H9 (cell line): Measurements from ENCODE around the gene GPS1. TPM values are rescaled to one million over a fixed set of nuclear protein-coding genes. Genes with fewer than 3 reads are reported as not detected.

ENCODE experiments used
- DNase-seq: peaks from one replicate; pipeline ENCODE4 v3.0.0-alpha.2; 2017
- H2AFZ ChIP-seq: one replicate; pipeline ENCODE4 v1.6.1; 2013; ENCODE audit warnings: mild to moderate bottlenecking, low read length, control low read depth, moderate library complexity
- H2AK5ac ChIP-seq: 2 replicates; pipeline ENCODE4 v1.6.1; 2013; ENCODE audit warnings: low read length, control low read depth, mixed read lengths; ENCODE audit not compliant: insufficient read length
- H2BK120ac ChIP-seq: one replicate; pipeline ENCODE4 v1.6.1; 2013; ENCODE audit warnings: low read depth, mild to moderate bottlenecking, low read length, control low read depth, inconsistent platforms; ENCODE audit not compliant: poor library complexity, severe bottlenecking
- H2BK12ac ChIP-seq: 2 replicates; pipeline ENCODE4 v1.6.1; 2013; ENCODE audit warnings: low read length, control low read depth, mixed read lengths, low read depth; ENCODE audit not compliant: insufficient read length
- H2BK15ac ChIP-seq: 2 replicates; pipeline ENCODE4 v1.6.1; 2013; ENCODE audit warnings: low read depth, low read length, control low read depth
- H2BK20ac ChIP-seq: one replicate; pipeline ENCODE4 v1.6.1; 2013; ENCODE audit warnings: low read depth, mild to moderate bottlenecking, low read length, control low read depth, inconsistent platforms; ENCODE audit not compliant: poor library complexity, severe bottlenecking
- H2BK5ac ChIP-seq: 2 replicates; pipeline ENCODE4 v1.6.1; 2013; ENCODE audit warnings: low read length, control low read depth, mixed read lengths; ENCODE audit not compliant: insufficient read length
- H3K14ac ChIP-seq: 2 replicates; pipeline ENCODE4 v1.6.1; 2013; ENCODE audit warnings: low read length, control low read depth; ENCODE audit not compliant: insufficient read depth
- H3K18ac ChIP-seq: 2 replicates; pipeline ENCODE4 v1.6.1; 2013; ENCODE audit warnings: low read depth, mild to moderate bottlenecking, mixed read lengths, low read length, control low read depth; ENCODE audit not compliant: insufficient read length
- H3K23ac ChIP-seq: 2 replicates; pipeline ENCODE4 v1.6.1; 2013; ENCODE audit warnings: low read length, control low read depth, mixed read lengths, low read depth; ENCODE audit not compliant: insufficient read length
- H3K23me2 ChIP-seq: 2 replicates; pipeline ENCODE4 v1.6.1; 2013; ENCODE audit warnings: low read depth, mild to moderate bottlenecking, mixed read lengths, low read length, control low read depth; ENCODE audit not compliant: insufficient read length, poor library complexity, severe bottlenecking
- H3K27ac ChIP-seq: 2 replicates; pipeline ENCODE4 v1.5.1; 2013; ENCODE audit warnings: low read length, control low read depth, mixed read lengths, low read depth; ENCODE audit not compliant: insufficient read length
- H3K27me3 ChIP-seq: 2 replicates; pipeline ENCODE4 v1.6.1; 2013; ENCODE audit warnings: low read length, control low read depth, inconsistent platforms; ENCODE audit not compliant: insufficient read depth
- H3K4ac ChIP-seq: 2 replicates; pipeline ENCODE4 v1.6.1; 2013; ENCODE audit warnings: low read depth, mild to moderate bottlenecking, control low read depth, inconsistent platforms, low read length, moderate library complexity
- H3K4me1 ChIP-seq: 2 replicates; pipeline ENCODE4 v1.6.1; 2013; ENCODE audit warnings: low read length, control low read depth, inconsistent platforms; ENCODE audit not compliant: insufficient read depth
- H3K4me2 ChIP-seq: 2 replicates; pipeline ENCODE4 v1.6.1; 2013; ENCODE audit warnings: low read length, control low read depth, mixed read lengths; ENCODE audit not compliant: insufficient read length, insufficient read depth
- H3K56ac ChIP-seq: 2 replicates; pipeline ENCODE4 v1.6.1; 2013; ENCODE audit warnings: low read depth, mild to moderate bottlenecking, mixed read lengths, low read length, control low read depth; ENCODE audit not compliant: insufficient read length
- H3K79me1 ChIP-seq: 2 replicates; pipeline ENCODE4 v1.6.1; 2013; ENCODE audit warnings: low read depth, mild to moderate bottlenecking, moderate library complexity, low read length, control low read depth, inconsistent platforms; ENCODE audit not compliant: insufficient read depth, poor library complexity, severe bottlenecking
- H3K79me2 ChIP-seq: 2 replicates; pipeline ENCODE4 v1.6.1; 2013; ENCODE audit warnings: low read length, control low read depth, inconsistent platforms; ENCODE audit not compliant: insufficient read depth
- H3K9ac ChIP-seq: 2 replicates; pipeline ENCODE4 v1.6.1; 2013; ENCODE audit warnings: low read length, control low read depth, mixed read lengths; ENCODE audit not compliant: insufficient read length; ENCODE audit errors: extremely low read depth
- H3K9me3 ChIP-seq: one replicate; pipeline ENCODE4 v1.6.1; 2013; ENCODE audit warnings: low read depth, low read length, inconsistent platforms; ENCODE audit not compliant: control insufficient read depth
- H3T11ph ChIP-seq: one replicate; pipeline ENCODE4 v1.6.1; 2013; ENCODE audit warnings: mild to moderate bottlenecking, low read length, control low read depth, inconsistent platforms
- H4K20me1 ChIP-seq: one replicate; pipeline ENCODE4 v1.6.1; 2013; ENCODE audit not compliant: control insufficient read depth, insufficient read length, insufficient read depth
- H4K5ac ChIP-seq: 2 replicates; pipeline ENCODE4 v1.6.1; 2013; ENCODE audit warnings: low read depth, mild to moderate bottlenecking, mixed read lengths, low read length, control low read depth; ENCODE audit not compliant: insufficient read length
- H4K8ac ChIP-seq: replicated peaks from 2 replicates; pipeline ENCODE4 v1.6.1; 2013; ENCODE audit warnings: low read length, control low read depth, mixed read lengths, low read depth; ENCODE audit not compliant: insufficient read length
- H4K91ac ChIP-seq: 2 replicates; pipeline ENCODE4 v1.6.1; 2013; ENCODE audit warnings: low read depth, mild to moderate bottlenecking, moderate library complexity, mixed read lengths, low read length, control low read depth; ENCODE audit not compliant: insufficient read length
- H3K27ac Mint-ChIP-seq, 3 experiments: 2 replicates in 2 of 3; 3 replicates in 1 of 3; pipeline ENCODE4 v1.8.0; 2020 to 2021; ENCODE audit warnings: mixed read lengths in 3 of 3, mild to moderate bottlenecking in 1 of 3, moderate library complexity in 1 of 3
- H3K27me3 Mint-ChIP-seq: 2 replicates; pipeline ENCODE4 v1.8.0; 2021; ENCODE audit warnings: low read depth, mild to moderate bottlenecking, moderate library complexity, mixed read lengths
- H3K36me3 Mint-ChIP-seq, 3 experiments: 2 replicates in 2 of 3; 3 replicates in 1 of 3; pipeline ENCODE4 v1.8.0; 2020 to 2021; ENCODE audit warnings: low read depth in 3 of 3, mixed read lengths in 3 of 3; ENCODE audit not compliant: insufficient read depth in 1 of 3
- H3K4me1 Mint-ChIP-seq, 2 experiments: 2 replicates each; pipeline ENCODE4 v1.8.0; 2020; ENCODE audit warnings: mixed read lengths in 2 of 2
- H3K4me3 Mint-ChIP-seq, 2 experiments: 2 replicates in 1 of 2; 3 replicates in 1 of 2; pipeline ENCODE4 v1.8.0; 2020 to 2021; ENCODE audit warnings: mild to moderate bottlenecking in 2 of 2, mixed read lengths in 2 of 2, moderate library complexity in 1 of 2
- H3K9me3 Mint-ChIP-seq, 2 experiments: 2 replicates in 1 of 2; 3 replicates in 1 of 2; pipeline ENCODE4 v1.8.0; 2020; ENCODE audit warnings: mild to moderate bottlenecking in 2 of 2, mixed read lengths in 2 of 2, moderate library complexity in 1 of 2
- CTCF ChIP-seq: fragments of 200-600 bp; sonication (generic); conservative IDR thresholded peaks from 3 replicates; pipeline ENCODE4 v1.8.0; 2021; ENCODE audit warnings: antibody characterized with exemption, mild to moderate bottlenecking
- whole genome bisulfite sequencing: extraction: QIAGEN DNeasy Blood & Tissue Kit; methylation state at CpG from one replicate; pipeline ENCODE4 v1.1.7; 2013; ENCODE audit warnings: missing lambda C conversion rate, low lambda C conversion rate, mixed read lengths; ENCODE audit not compliant: insufficient read length; ENCODE audit errors: extremely low coverage; 5-methylcytosine and 5-hydroxymethylcytosine counted together
- total RNA-seq: library from RNA; stranded (reverse); gene quantifications from 2 replicates; pipeline ENCODE4 v1.2.1, GENCODE V29; 2021

Gene GPS1
- total RNA-seq, 1 experiment from 2014 or later, result 164 TPM

GRCh38 chr17:82035488-82035887 lies 16.2 kb upstream of the GPS1 start:
- H3K9me3 Mint-ChIP-seq, result no peaks in the 10 kb centered on the region; a peak in 1 of 5 replicates
- H3K23me2 ChIP-seq, result peaks cover 8% of the 10 kb centered on the region
- no peaks in the 10 kb centered on the region for H3K79me2 ChIP-seq
- no peak overlapping the region for H3T11ph ChIP-seq
- no peak overlapping the region for H3K23ac ChIP-seq
- H2AFZ ChIP-seq, result no peak overlapping the region
- H2BK5ac ChIP-seq, result no peak overlapping the region
- H3K79me1 ChIP-seq, result no peaks in the 10 kb centered on the region
- no peak overlapping the region; a peak in 1 of 7 replicates for H3K27ac Mint-ChIP-seq
- H3K9ac ChIP-seq, result no peak overlapping the region
- H4K91ac ChIP-seq, result no peak overlapping the region
- peaks cover 14% of the 10 kb centered on the region for H3K27me3 Mint-ChIP-seq
- peaks cover 7 to 21% of the 10 kb centered on the region in 2 experiments for H3K4me1 Mint-ChIP-seq
- no peaks in the 10 kb centered on the region for H3K4me1 ChIP-seq
- no peak overlapping the region for H4K5ac ChIP-seq
- H2AK5ac ChIP-seq, result no peak overlapping the region
- H2BK120ac ChIP-seq, result no peak overlapping the region
- peaks cover 8 to 14% (median 12%) of the 10 kb centered on the region in 3 experiments; a peak in 5 of 7 replicates for H3K36me3 Mint-ChIP-seq
- H2BK12ac ChIP-seq, result no peak overlapping the region
- no peaks in the 10 kb centered on the region for H3K9me3 ChIP-seq
- no peak overlapping the region for H2BK15ac ChIP-seq
- H3K27me3 ChIP-seq, result no peaks in the 10 kb centered on the region; the same call in 1 of the 2 replicates
- no peak overlapping the region for H4K8ac ChIP-seq
- H3K4me3 Mint-ChIP-seq, result peak overlapping the region; percentile 33 to 62
- H3K56ac ChIP-seq, result no peak overlapping the region
- no peak for DNase-seq
- no CpG with 5 or more reads among the region's 8 CpGs for WGBS
- no peak overlapping the region for H2BK20ac ChIP-seq
- no peak overlapping the region for H3K4ac ChIP-seq
- H3K18ac ChIP-seq, result no peak overlapping the region
- no peak overlapping the region for H3K14ac ChIP-seq
- no peak for TF ChIP-seq CTCF
- no peak overlapping the region for H3K27ac ChIP-seq
- no peaks in the 10 kb centered on the region for H4K20me1 ChIP-seq
- H3K4me2 ChIP-seq, result no peak overlapping the region
